Chondrocyte (in vitro differentiated cells): ENCODE results near the gene C16orf90. TPM values are rescaled to one million over a fixed set of nuclear protein-coding genes. Genes with fewer than 3 reads are reported as not detected.

ENCODE experiments used
- DNase-seq: peaks from one replicate; pipeline ENCODE4 v3.0.0; 2021; ENCODE audit warnings: mixed read lengths, low spot score
- H3K27ac Mint-ChIP-seq: one replicate; pipeline ENCODE4 v1.8.0; 2021; ENCODE audit warnings: mild to moderate bottlenecking, moderate library complexity, mixed read lengths; ENCODE audit not compliant: unreplicated experiment
- H3K27me3 Mint-ChIP-seq: 2 replicates; pipeline ENCODE4 v1.8.0; 2021; ENCODE audit warnings: low read depth, mixed read lengths
- H3K36me3 Mint-ChIP-seq: 2 replicates; pipeline ENCODE4 v1.8.0; 2021; ENCODE audit warnings: low read depth, mixed read lengths
- H3K4me1 Mint-ChIP-seq: 2 replicates; pipeline ENCODE4 v1.8.0; 2021; ENCODE audit warnings: low read depth, mild to moderate bottlenecking, mixed read lengths
- H3K4me3 Mint-ChIP-seq: one replicate; pipeline ENCODE4 v1.8.0; 2021; ENCODE audit warnings: mild to moderate bottlenecking, moderate library complexity, mixed read lengths; ENCODE audit not compliant: unreplicated experiment
- H3K9me3 Mint-ChIP-seq: 2 replicates; pipeline ENCODE4 v1.8.0; 2021; ENCODE audit warnings: low read depth, mixed read lengths
- CTCF ChIP-seq: fragments of 200-600 bp; sonication (generic); IDR thresholded peaks from 2 replicates; pipeline ENCODE4 v1.5.0; 2021; ENCODE audit warnings: antibody characterized with exemption, mild to moderate bottlenecking, moderate library complexity
- total RNA-seq: library from RNA; stranded (reverse); gene quantifications from 3 replicates; pipeline ENCODE4 v1.2.1, GENCODE V29; 2021

The C16orf90 gene
- total RNA-seq, 1 donor from 2014 or later: not detected

- no peaks in the 10 kb centered on the region for H3K27me3 Mint-ChIP-seq
- no peak for TF ChIP-seq CTCF
These were observed 7.5 kb downstream of the C16orf90 start for GRCh38 chr16:3487521-3488410.

GRCh38 chr16:3486506-3487215 lies 8.6 kb downstream of the C16orf90 start:
- Mint-ChIP-seq H3K36me3 (peaks cover 27% of the 10 kb centered on the region), H3K4me1 (peaks cover 1% of the 10 kb centered on the region), H3K27me3 (no peaks in the 10 kb centered on the region), H3K4me3 (no peak overlapping the region), H3K9me3 (no peaks in the 10 kb centered on the region), H3K27ac (no peak overlapping the region)
- no peak for TF ChIP-seq CTCF
- peak; percentile 53 for DNase-seq

More at GRCh38 chr16:3487521-3488410, 7.5 kb downstream of the C16orf90 start:
- Mint-ChIP-seq H3K4me3 (no peak overlapping the region), H3K27ac (no peak overlapping the region), H3K36me3 (peaks cover 23% of the 10 kb centered on the region), H3K4me1 (no peaks in the 10 kb centered on the region), H3K9me3 (no peaks in the 10 kb centered on the region)
- peak; percentile 74 for DNase-seq

GRCh38 chr16:3485821-3486505 lies 9.3 kb downstream of the C16orf90 start:
- no peak overlapping the region for H3K4me3 Mint-ChIP-seq
- peaks cover 32% of the 10 kb centered on the region for H3K36me3 Mint-ChIP-seq
- no peak for TF ChIP-seq CTCF
- DNase-seq: peak; percentile 76
- no peak overlapping the region for H3K27ac Mint-ChIP-seq
- H3K4me1 Mint-ChIP-seq: peaks cover 8% of the 10 kb centered on the region
- H3K27me3 Mint-ChIP-seq: no peaks in the 10 kb centered on the region
- no peaks in the 10 kb centered on the region for H3K9me3 Mint-ChIP-seq

GRCh38 chr16:3485097-3485745 lies 10.1 kb downstream of the C16orf90 start:
- Mint-ChIP-seq H3K27me3 (no peaks in the 10 kb centered on the region), H3K4me3 (no peak overlapping the region), H3K27ac (no peak overlapping the region), H3K4me1 (peaks cover 12% of the 10 kb centered on the region), H3K36me3 (peaks cover 34% of the 10 kb centered on the region), H3K9me3 (no peaks in the 10 kb centered on the region)
- no peak for TF ChIP-seq CTCF
- peak; percentile 66 for DNase-seq
